ENCODE measurements around the gene PICALM.

DNA sequence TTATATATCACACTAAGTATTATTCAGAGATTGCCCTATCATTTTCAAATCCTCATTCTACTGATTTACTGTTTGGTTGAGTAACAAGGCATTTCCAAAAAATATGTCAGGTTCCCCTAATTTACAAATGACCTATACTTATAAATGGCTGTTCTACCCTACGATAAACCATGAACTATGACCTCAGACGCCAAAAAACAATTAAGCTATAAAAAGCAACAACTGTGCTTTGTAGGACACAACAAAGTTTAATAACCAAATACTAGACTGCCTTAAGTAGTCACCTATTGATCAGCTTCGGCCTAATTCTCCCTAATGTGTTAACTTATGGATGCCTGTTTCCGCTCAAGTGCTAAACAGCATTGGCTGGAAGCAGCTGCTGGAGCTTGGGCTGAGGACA lies 53.2 kb downstream of the PICALM start:
- TF ChIP-seq, protein P1, sequence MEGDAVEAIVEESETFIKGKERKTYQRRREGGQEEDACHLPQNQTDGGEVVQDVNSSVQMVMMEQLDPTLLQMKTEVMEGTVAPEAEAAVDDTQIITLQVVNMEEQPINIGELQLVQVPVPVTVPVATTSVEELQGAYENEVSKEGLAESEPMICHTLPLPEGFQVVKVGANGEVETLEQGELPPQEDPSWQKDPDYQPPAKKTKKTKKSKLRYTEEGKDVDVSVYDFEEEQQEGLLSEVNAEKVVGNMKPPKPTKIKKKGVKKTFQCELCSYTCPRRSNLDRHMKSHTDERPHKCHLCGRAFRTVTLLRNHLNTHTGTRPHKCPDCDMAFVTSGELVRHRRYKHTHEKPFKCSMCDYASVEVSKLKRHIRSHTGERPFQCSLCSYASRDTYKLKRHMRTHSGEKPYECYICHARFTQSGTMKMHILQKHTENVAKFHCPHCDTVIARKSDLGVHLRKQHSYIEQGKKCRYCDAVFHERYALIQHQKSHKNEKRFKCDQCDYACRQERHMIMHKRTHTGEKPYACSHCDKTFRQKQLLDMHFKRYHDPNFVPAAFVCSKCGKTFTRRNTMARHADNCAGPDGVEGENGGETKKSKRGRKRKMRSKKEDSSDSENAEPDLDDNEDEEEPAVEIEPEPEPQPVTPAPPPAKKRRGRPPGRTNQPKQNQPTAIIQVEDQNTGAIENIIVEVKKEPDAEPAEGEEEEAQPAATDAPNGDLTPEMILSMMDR (IDR thresholded peaks at IDR 0.05) = no peak
- TF ChIP-seq POLR2A (IDR thresholded peaks at IDR 0.05) = no peak
